Prostate gland (tissue), 2 donors: Measurements from ENCODE around the gene RPL32.

Source experiments
- CTCF ChIP-seq, 4 experiments: fragments of 200-600 bp in 2 of 4; fragments of 450-650 bp in 2 of 4; sonication (generic) in 2 of 4; IDR thresholded peaks; 1 replicate in 3 of 4; 2 replicates in 1 of 4; pipeline ENCODE4 v1.5.1; 2016 to 2019; ENCODE audit warnings: antibody characterized with exemption in 4 of 4, mild to moderate bottlenecking in 2 of 4, moderate library complexity in 2 of 4
- POLR2A ChIP-seq: fragments of 450-650 bp; IDR thresholded peaks from one replicate; pipeline ENCODE4 v1.6.1; 2016; ENCODE audit warnings: antibody characterized with exemption, mild to moderate bottlenecking
- POLR2AphosphoS5 ChIP-seq: sonication (generic); formaldehyde crosslinking; IDR thresholded peaks from one replicate; pipeline ENCODE4 v1.6.1; 2017; ENCODE audit warnings: antibody characterized with exemption

GRCh38 chr3:12803371-12803770 lies 38.0 kb downstream of the RPL32 start:
- TF ChIP-seq CTCF (IDR thresholded peaks at IDR 0.05) (no peak), POLR2AphosphoS5 (no peak), POLR2A (no peak)
